GM21526 (cell line): ENCODE measurements around the gene KRTAP4-5.
"Not testable (repeated sequence)": the region's sequence is repeated elsewhere in the genome, so short reads cannot be mapped to it uniquely, and the experiment has no call there.

ENCODE experiments used
- ATAC-seq: cut with Tn5 transposase; IDR thresholded peaks from one replicate; pipeline ENCODE4 v1.9.1; 2021; ENCODE audit warnings: moderate library complexity; ENCODE audit not compliant: unreplicated experiment, low FRiP score

KRTAP4-5 gene

GRCh38 chr17:41148971-41149651 lies 514 bp downstream of the KRTAP4-5 start:
- ATAC-seq = not testable (repeated sequence)

- no peak for ATAC-seq
These were observed 2.0 kb downstream of the KRTAP4-5 start for GRCh38 chr17:41147531-41148204.

- no peak for ATAC-seq
These were observed 4.4 kb downstream of the KRTAP4-5 start for GRCh38 chr17:41145261-41145660.

DNA sequence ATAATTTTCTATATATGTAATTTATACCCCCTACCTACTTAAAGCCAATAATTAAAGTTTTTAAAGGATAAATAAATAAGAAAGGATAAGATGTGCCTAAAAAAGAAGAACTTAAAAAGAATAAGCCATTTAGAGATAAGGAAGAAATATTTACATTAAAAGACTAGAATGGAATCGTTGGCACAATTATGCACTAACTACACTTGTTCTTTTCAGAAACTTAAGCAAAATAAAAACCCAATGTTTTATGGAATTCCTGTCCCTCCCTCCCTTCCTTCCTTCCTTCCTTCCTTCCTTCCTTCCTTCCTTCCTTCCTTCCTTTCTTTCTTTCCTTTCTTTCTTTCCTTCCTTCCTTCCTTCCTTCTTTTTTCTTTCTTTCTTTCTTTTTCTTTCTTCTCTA lies 4.8 kb downstream of the KRTAP4-5 start:
- no peak for ATAC-seq

DNA sequence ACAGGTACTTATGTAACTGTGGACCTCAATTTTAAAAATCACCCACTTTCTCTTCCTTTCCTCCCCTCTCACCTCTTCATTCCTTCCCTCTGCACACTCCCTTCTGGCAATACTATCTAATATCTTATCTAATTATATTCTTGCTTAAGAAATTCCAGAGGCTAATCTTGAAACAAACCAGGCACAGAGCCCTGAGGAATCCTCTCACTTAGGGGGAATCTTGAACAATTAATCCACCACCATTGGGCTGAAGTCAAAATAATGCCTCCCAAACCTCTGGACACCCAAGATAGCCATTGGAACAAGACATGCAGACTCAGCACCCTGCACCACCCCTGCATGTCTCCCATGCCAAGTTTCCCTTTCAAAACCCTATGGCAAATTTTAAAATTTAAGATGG lies 8.3 kb downstream of the KRTAP4-5 start:
- ATAC-seq = no peak

GRCh38 chr17:41140360-41141131 lies 9.1 kb downstream of the KRTAP4-5 start, which contains the start of gene KRTAP4-6:
TSS of gene KRTAP4-6 (minus strand) at chr17:41140544. CDS start at chr17:41140487, 57 bp downstream.
- no peak for ATAC-seq

DNA sequence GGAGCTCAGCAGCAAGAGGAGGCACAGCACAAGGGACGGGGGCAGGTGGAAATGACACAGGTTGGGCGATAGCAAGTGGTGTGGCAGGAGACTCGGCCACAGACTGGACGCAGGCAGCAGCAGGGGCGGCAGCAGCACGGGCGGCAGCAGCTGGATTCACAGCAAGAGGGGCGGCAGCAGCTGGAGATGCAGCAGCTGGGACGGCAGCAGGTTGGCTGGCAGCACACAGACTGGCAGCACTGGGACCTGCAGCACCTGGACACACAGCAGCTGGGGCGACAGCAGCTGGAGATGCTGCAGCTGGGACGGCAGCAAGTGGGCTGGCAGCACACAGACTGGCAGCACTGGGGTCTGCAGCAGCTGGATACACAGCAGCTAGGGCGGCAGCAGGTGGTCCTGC lies 9.8 kb downstream of the KRTAP4-5 start:
- not testable (repeated sequence) for ATAC-seq

GRCh38 chr17:41133880-41134735 lies 15.5 kb downstream of the KRTAP4-5 start:
- ATAC-seq = no peak

- ATAC-seq = no peak
These were observed 17.6 kb downstream of the KRTAP4-5 start for GRCh38 chr17:41131979-41132378.

DNA sequence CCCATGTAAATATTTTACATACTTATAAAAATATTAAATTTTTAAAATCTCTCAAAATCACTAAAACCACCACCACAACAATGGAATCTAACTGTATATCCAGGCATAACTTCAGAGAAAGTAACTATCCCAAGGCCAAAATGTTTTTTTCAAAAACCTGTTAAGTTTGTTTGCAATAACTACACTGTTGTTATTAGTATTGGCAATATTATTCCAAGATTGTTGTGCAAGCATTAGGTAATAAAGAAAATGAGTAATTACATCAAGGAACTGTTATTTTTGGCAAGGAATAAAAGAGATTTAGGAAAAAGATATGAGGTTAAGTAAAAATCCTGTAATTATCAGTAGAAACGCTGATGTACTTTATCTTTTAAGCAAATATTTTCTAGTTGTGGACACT lies 22.3 kb downstream of the KRTAP4-5 start:
- no peak for ATAC-seq

DNA sequence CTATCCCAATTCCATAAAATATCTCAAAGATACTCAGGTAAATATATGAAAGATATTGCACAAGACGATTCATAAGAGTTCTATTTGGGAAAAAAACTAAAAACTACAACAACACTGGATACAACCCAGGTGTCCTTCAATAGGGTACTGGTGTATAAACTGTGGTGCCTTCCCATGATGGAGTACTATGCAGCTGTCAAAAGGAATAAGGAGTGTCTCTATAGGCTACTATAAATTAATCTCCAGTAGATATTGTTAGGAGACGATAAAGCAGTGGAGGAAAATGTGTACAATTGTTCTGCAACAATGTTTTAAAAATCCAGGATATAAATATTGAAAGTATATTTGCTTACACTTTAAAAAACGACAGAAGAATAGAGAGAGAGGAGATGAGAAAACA lies 23.2 kb downstream of the KRTAP4-5 start:
- no peak for ATAC-seq

- no peak for ATAC-seq
These were observed 24.6 kb downstream of the KRTAP4-5 start for GRCh38 chr17:41125064-41125463.

DNA sequence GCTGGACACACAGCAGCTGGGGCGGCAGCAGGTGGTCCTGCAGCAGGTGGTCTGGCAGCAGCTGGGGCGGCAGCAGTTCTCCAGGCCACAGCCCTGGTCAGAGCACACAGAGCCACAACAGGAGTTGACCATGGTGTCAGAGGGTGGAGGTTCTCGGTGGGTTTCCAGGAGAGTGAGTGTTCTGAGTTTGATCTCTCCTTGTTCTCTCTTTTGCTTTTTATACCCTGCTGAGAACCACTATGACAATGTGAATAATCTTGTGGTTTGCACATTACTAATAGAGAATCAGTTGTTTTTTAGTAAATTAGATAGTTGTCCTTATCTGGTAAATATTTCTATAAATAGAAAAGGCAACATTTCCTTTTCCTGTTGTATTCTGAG lies 25.6 kb downstream of the KRTAP4-5 start, which contains the start of gene KRTAP4-12:
Gene KRTAP4-12, minus strand, starts transcription at position 192 of the 381 bp plus-strand sequence. Its CDS starts 60 bp downstream, at position 132.
- not testable (repeated sequence) for ATAC-seq

- ATAC-seq = not testable (repeated sequence)
These were observed 26.2 kb downstream of the KRTAP4-5 start for GRCh38 chr17:41123292-41123990.

DNA sequence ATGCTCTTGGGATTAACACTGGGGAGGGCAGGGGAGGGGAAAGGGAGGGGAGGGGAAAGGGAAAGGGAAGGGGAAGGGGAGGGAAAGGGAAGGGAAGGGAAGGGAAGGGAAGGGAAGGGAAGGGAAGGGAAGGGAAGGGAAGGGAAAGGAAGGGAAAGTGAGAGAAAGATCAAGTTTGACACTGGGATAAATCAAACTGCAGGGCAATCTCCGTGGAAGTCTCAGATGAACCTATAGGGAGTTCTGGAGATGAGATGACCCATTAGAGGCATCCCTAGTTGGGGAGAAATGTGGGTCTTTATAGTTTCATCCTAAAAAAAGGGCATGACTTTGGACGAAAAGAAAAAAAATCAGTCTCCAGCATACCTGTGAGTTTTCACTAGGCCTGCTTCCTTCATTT lies 27.9 kb downstream of the KRTAP4-5 start:
- no peak for ATAC-seq

DNA sequence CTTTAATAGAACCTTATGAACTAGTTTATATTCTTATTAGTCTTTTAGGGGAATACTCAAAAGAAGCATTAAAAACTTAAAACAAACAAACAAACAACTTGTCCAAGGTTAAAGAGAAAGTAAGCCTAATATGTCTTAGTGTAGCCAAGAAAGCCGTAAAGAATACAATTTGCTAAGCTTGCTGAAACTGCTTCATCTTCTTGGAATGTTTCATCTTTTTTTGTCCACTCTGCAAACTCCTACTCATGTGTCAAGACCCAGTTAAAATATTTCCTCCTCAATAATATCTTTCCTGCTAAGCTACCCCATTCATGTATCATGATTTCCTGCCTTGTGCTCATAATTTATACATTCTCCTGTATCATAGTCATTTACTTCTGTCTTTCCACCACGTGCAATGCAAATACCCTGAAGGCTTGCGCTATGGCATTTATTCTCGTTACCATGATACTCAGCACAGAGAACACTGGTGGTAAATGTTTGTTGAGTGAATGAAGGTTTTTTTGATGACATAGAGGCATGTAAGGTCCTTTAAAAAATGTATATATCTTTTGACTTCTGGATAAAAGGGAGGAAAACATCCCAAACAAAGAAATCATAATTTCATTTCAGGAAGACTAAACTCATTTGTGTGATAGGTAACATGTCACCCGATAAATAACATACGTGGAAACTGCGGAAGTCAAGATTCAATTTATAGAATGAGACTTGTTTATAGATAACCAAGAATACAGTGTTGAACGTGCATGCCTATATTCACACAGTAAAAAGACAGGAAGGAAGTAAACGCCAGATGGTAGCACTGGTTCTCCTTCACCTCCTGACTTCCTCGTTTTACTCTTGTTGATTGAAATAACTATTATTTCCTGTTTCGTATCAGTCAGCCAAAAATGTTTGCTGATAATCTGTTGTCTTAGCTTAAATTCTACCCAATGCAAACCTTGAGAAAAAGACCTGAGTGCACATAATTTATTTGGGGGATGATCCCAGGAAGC lies 29.6 kb downstream of the KRTAP4-5 start:
- ATAC-seq = not testable (repeated sequence)

- ATAC-seq = no peak
These were observed 30.9 kb downstream of the KRTAP4-5 start for GRCh38 chr17:41118721-41119120.

DNA sequence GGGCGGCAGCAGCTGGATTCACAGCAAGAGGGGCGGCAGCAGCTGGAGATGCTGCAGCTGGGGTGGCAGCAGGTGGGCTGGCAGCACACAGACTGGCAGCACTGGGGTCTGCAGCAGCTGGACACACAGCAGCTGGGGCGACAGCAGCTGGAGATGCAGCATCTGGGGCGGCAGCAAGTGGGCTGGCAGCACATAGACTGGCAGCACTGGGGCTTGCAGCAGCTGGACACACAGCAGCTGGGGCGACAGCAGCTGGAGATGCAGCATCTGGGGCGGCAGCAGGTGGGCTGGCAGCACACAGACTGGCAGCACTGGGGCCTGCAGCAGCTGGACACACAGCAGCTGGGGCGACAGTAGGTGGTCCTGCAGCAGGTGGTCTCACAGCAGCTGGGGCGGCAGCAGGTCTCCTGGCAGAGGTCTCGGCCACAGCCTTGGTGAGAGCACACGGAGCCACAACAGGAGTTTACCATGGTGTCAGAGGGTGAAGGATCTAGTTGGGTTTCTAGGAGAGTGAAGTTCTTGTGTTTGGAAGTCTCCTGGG lies 31.7 kb downstream of the KRTAP4-5 start, which contains the start of gene KRTAP4-11:
Gene KRTAP4-11, minus strand, starts transcription at position 528 of the 541 bp plus-strand sequence. Its CDS starts 58 bp downstream, at position 470.
- ATAC-seq = not testable (repeated sequence)
